Parathyroid adenoma (tissue), 2 donors: ENCODE measurements around the gene SLC39A10.

Experiments
- H2AFZ ChIP-seq: fragments of 300-600 bp; sonication (generic); one replicate; pipeline ENCODE4 v1.7.0; 2017; ENCODE audit warnings: antibody characterized with exemption, mild to moderate bottlenecking
- H3K27ac ChIP-seq: fragments of 300-600 bp; sonication (generic); one replicate; pipeline ENCODE4 v1.7.0; 2017
- H3K27me3 ChIP-seq: fragments of 300-600 bp; sonication (generic); one replicate; pipeline ENCODE4 v1.7.0; 2017; ENCODE audit warnings: low read length; ENCODE audit not compliant: control insufficient read depth, insufficient read depth
- H3K36me3 ChIP-seq: fragments of 300-600 bp; sonication (generic); one replicate; pipeline ENCODE4 v1.7.0; 2017; ENCODE audit warnings: low read length; ENCODE audit not compliant: control insufficient read depth, insufficient read depth
- H3K4me1 ChIP-seq: fragments of 300-600 bp; sonication (generic); one replicate; pipeline ENCODE4 v1.7.0; 2017; ENCODE audit warnings: control low read depth
- H3K4me2 ChIP-seq: fragments of 300-600 bp; sonication (generic); one replicate; pipeline ENCODE4 v1.7.0; 2017; ENCODE audit warnings: low read length
- H3K4me3 ChIP-seq: fragments of 300-600 bp; sonication (generic); one replicate; pipeline ENCODE4 v1.7.0; 2017; ENCODE audit warnings: low read depth, low read length
- H3K79me2 ChIP-seq: fragments of 300-600 bp; sonication (generic); one replicate; pipeline ENCODE4 v1.7.0; 2017; ENCODE audit warnings: control low read depth
- H3K9ac ChIP-seq: fragments of 300-600 bp; sonication (generic); one replicate; pipeline ENCODE4 v1.7.0; 2017; ENCODE audit warnings: mild to moderate bottlenecking
- H3K9me3 ChIP-seq: fragments of 300-600 bp; sonication (generic); one replicate; pipeline ENCODE4 v1.7.0; 2017; ENCODE audit warnings: low read length; ENCODE audit not compliant: control insufficient read depth
- CTCF ChIP-seq: fragments of 300-600 bp; sonication (generic); IDR thresholded peaks from one replicate; pipeline ENCODE4 v1.7.0; 2017; ENCODE audit warnings: antibody characterized with exemption, mild to moderate bottlenecking
- donor health status: primary hyperparathyroidism.

The SLC39A10 gene

GRCh38 chr2:195721042-195721441, 64.0 kb downstream of the SLC39A10 start:
- no peaks in the 10 kb centered on the region for H3K4me1 ChIP-seq
- no peak overlapping the region for H2AFZ ChIP-seq
- no peak overlapping the region for H3K4me3 ChIP-seq
- H3K27me3 ChIP-seq, result no peaks in the 10 kb centered on the region
- no peak overlapping the region for H3K4me2 ChIP-seq
- H3K27ac ChIP-seq, result no peak overlapping the region
- no peak overlapping the region for H3K9ac ChIP-seq
- H3K36me3 ChIP-seq, result no peaks in the 10 kb centered on the region
- H3K9me3 ChIP-seq, result no peaks in the 10 kb centered on the region
- TF ChIP-seq CTCF, result no peak
- no peaks in the 10 kb centered on the region for H3K79me2 ChIP-seq

DNA sequence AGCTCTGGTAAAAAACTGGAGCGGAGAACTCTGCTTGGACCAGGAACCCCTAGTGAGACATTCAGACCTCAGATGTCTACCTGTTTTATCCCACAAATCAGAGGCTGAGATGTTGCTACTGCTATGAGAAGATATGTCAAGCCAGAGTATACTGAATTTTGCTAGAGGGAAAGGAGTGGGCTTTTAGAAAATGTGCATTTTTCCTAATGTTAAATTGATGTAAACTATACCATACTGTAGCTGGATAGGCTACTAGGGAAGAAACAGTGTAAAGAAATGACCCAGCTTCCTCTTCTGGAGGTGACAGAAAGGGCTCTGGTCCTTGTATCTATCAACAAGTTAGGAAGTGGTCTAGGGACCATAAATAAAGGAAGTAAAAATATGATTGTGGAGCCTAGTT, 65.0 kb downstream of the SLC39A10 start:
- no peak overlapping the region for H3K9ac ChIP-seq
- H3K9me3 ChIP-seq, result no peaks in the 10 kb centered on the region
- TF ChIP-seq CTCF, result no peak
- H3K4me2 ChIP-seq, result no peak overlapping the region
- no peaks in the 10 kb centered on the region for H3K27me3 ChIP-seq
- H3K4me3 ChIP-seq, result no peak overlapping the region
- H3K36me3 ChIP-seq, result no peaks in the 10 kb centered on the region
- no peaks in the 10 kb centered on the region for H3K4me1 ChIP-seq
- no peaks in the 10 kb centered on the region for H3K79me2 ChIP-seq
- no peak overlapping the region for H2AFZ ChIP-seq
- no peak overlapping the region for H3K27ac ChIP-seq

DNA sequence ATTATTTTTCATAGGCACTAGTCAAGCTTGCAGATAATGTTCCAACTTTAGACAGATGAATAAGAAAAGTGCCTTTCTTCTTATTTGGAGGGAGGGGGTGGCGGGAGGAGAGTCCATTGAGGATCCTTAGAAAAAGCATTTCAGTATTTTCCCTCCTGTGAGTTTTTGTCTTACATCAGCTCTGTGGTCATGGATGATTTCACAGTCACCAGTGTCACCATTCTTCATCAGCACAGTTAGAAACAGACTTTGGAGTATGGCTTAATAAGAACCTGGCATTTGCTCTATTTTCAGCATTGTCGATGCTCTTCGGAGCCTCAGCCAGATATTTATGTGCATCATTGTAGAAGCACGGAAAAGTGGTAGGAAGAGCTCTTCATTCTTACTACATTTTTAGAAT, 70.1 kb downstream of the SLC39A10 start:
- H2AFZ ChIP-seq, result no peak overlapping the region
- H3K4me1 ChIP-seq, result no peaks in the 10 kb centered on the region
- no peaks in the 10 kb centered on the region for H3K79me2 ChIP-seq
- no peak overlapping the region for H3K9ac ChIP-seq
- no peak for TF ChIP-seq CTCF
- no peak overlapping the region for H3K27ac ChIP-seq
- H3K36me3 ChIP-seq, result no peaks in the 10 kb centered on the region
- no peak overlapping the region for H3K4me2 ChIP-seq
- H3K9me3 ChIP-seq, result no peaks in the 10 kb centered on the region
- H3K4me3 ChIP-seq, result no peak overlapping the region
- no peaks in the 10 kb centered on the region for H3K27me3 ChIP-seq

DNA sequence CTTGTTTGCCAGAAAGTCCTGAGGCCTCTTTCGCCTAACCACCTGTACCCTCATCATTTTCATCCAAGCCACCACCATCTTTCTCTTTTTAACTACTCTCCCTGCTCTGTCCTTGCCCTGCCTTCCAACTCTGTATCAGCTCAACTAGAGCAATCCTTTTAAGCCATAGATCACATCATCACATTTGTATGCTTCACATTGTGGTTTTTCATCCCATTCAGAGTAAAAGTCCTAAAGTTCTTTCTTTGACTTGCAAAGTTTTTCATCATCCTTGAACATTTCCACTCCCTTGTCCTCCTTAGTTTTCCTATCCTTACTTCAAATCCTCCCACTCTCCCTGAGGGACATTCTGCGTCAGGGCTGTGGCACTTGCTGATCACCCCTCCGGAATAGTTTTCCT, 73.9 kb downstream of the SLC39A10 start:
- Histone ChIP-seq H3K9me3 (no peaks in the 10 kb centered on the region), H3K27me3 (no peaks in the 10 kb centered on the region), H3K79me2 (no peaks in the 10 kb centered on the region), H3K27ac (no peak overlapping the region), H3K4me2 (no peak overlapping the region), H3K4me3 (no peak overlapping the region), H2AFZ (no peak overlapping the region), H3K36me3 (no peaks in the 10 kb centered on the region), H3K4me1 (no peaks in the 10 kb centered on the region), H3K9ac (no peak overlapping the region)
- TF ChIP-seq CTCF, result no peak

- Histone ChIP-seq H3K27ac (no peak overlapping the region), H3K4me3 (no peak overlapping the region), H2AFZ (no peak overlapping the region), H3K36me3 (no peaks in the 10 kb centered on the region), H3K27me3 (no peaks in the 10 kb centered on the region), H3K9me3 (no peaks in the 10 kb centered on the region), H3K4me2 (no peak overlapping the region), H3K79me2 (no peaks in the 10 kb centered on the region), H3K9ac (no peak overlapping the region), H3K4me1 (no peaks in the 10 kb centered on the region)
- no peak for TF ChIP-seq CTCF
Measured at GRCh38 chr2:195732574-195732973, 75.5 kb downstream of the SLC39A10 start.
